HAP-1 (cell line): ENCODE measurements around the gene RBMS1.

ENCODE experiments used
- DNase-seq, 2 experiments: peaks; one replicate each; pipeline ENCODE4 v3.0.0-alpha.2; 2016 to 2020; ENCODE audit warnings: low spot score in 2 of 2
- H3K27me3 ChIP-seq: fragments of 250-450 bp; sonication (Bioruptor Pico); 2 replicates; pipeline ENCODE4 v1.5.1; 2020; ENCODE audit warnings: low read depth, mild to moderate bottlenecking, moderate library complexity
- H3K36me3 ChIP-seq: fragments of 250-450 bp; sonication (Bioruptor Pico); replicated peaks from 2 replicates; pipeline ENCODE4 v1.5.1; 2020; ENCODE audit warnings: mild to moderate bottlenecking
- H3K4me1 ChIP-seq: fragments of 250-450 bp; sonication (Bioruptor Pico); 2 replicates; pipeline ENCODE4 v1.5.1; 2020; ENCODE audit warnings: mild to moderate bottlenecking
- H3K4me3 ChIP-seq: fragments of 250-450 bp; sonication (Bioruptor Pico); 2 replicates; pipeline ENCODE4 v1.5.1; 2020; ENCODE audit warnings: mild to moderate bottlenecking, moderate library complexity
- H3K9me3 ChIP-seq: fragments of 250-450 bp; sonication (Bioruptor Pico); 2 replicates; pipeline ENCODE4 v1.5.1; 2020; ENCODE audit warnings: mild to moderate bottlenecking, moderate library complexity
- in situ Hi-C: fragments of 300-500 bp; cut with MboI; formaldehyde crosslinking; loops from 3 replicates; pipeline ENCODE4 v1.14.3; 2020; ENCODE audit warnings: low sequenced_read_pairs, inconsistent platforms, mixed read lengths

Gene RBMS1

DNA sequence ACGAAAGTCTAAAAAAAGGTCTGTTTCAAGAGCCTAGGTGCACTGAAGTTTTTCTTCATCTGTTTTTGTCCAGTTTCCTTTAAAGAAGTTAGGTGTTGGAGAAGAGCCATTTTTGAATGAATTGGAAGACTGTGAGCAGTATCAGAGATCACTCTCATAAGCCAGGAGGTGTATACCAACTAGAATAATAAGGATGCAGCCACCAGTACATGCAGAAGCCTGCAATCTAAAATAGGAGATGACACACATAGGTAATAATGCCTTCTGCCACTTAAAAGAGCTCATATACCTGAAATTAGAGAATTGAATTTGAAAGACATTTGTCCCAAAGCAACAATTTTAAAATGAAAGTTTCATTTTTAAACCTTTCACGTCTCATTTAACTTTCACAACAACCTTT lies 81.7 kb downstream of the RBMS1 start:
- H3K9me3 ChIP-seq: no peaks in the 10 kb centered on the region
- peaks cover 13% of the 10 kb centered on the region for H3K4me1 ChIP-seq
- in situ Hi-C loops: no loop called here
- no peak for DNase-seq
- H3K4me3 ChIP-seq: no peak overlapping the region
- no peaks in the 10 kb centered on the region for H3K27me3 ChIP-seq
- no peaks in the 10 kb centered on the region for H3K36me3 ChIP-seq

GRCh38 chr2:160411167-160411566 lies 82.4 kb downstream of the RBMS1 start:
- in situ Hi-C loops: no loop called here
- no peak overlapping the region for H3K4me3 ChIP-seq
- H3K36me3 ChIP-seq: no peaks in the 10 kb centered on the region
- H3K27me3 ChIP-seq: no peaks in the 10 kb centered on the region
- no peak for DNase-seq
- peaks cover 13% of the 10 kb centered on the region for H3K4me1 ChIP-seq
- H3K9me3 ChIP-seq: no peaks in the 10 kb centered on the region

GRCh38 chr2:160409480-160409879 lies 84.1 kb downstream of the RBMS1 start:
- Histone ChIP-seq H3K27me3 (no peaks in the 10 kb centered on the region), H3K36me3 (no peaks in the 10 kb centered on the region), H3K9me3 (no peaks in the 10 kb centered on the region), H3K4me3 (no peak overlapping the region), H3K4me1 (peaks cover 27% of the 10 kb centered on the region)
- in situ Hi-C loops: no loop called here
- DNase-seq: no peak

DNA sequence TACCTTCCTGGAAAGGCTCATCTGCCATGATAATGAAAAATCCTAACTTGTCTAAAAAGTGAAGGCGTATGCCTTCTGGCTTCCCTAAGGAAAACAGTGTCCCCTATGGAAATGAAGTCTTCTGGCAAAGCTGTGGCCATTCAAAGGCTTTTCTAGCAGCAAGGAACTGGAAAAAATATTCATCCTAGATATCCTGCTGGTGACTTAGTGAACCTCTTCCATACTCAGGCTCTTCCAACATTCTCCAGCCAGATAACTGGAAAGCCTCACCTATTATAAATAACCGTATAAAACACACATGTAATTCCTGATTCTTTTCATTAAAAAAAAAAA lies 84.7 kb downstream of the RBMS1 start:
- in situ Hi-C loops: no loop called here
- H3K27me3 ChIP-seq: no peaks in the 10 kb centered on the region
- no peak for DNase-seq
- H3K36me3 ChIP-seq: no peaks in the 10 kb centered on the region
- no peak overlapping the region for H3K4me3 ChIP-seq
- no peaks in the 10 kb centered on the region for H3K9me3 ChIP-seq
- H3K4me1 ChIP-seq: peaks cover 31% of the 10 kb centered on the region

DNA sequence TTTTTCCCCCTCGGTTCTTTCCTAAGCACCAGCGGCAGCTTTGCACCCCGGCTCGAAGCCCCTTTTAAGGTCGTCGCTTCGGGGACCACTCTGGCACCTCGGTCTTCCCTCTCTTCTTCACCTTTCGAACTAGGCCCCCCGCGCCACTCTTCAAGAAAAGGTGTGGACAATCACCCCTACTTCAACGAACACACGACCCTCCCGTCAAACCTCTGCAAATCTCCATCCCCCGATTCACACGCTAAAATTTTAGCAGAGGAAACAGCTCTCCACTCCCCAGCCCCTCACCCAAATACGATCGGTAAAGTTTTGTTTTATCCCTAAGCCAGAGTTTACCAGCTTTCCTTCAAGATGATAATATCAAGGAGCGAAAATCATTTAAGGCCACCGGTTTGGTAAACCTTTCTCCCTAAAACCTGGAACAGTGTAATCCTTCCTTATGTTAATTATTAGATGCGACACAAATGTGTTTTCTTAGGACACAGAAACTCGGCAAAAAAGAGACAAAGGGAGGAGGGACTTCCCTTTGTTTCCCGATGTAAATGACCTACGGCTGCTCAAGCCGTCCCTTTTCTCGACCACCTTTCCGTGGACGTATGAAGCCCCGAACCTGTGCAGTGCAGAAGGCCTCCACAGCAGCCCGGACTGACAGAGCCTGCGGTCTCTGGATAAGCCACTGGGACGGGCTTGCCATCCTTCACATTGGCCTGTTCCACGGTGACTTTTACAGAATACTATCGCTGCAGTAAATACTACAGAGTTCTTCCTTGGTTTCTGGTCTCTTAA lies 85.2 kb downstream of the RBMS1 start:
- DNase-seq: peak in 1 of 2 experiments; percentile 33
- in situ Hi-C loops: no loop called here
- Histone ChIP-seq H3K27me3 (no peaks in the 10 kb centered on the region), H3K4me1 (peaks cover 36% of the 10 kb centered on the region), H3K9me3 (no peaks in the 10 kb centered on the region), H3K4me3 (peak overlapping the region; percentile 23), H3K36me3 (no peaks in the 10 kb centered on the region)

GRCh38 chr2:160407393-160408172 lies 86.0 kb downstream of the RBMS1 start:
- peak overlapping the region; percentile 58 for H3K4me3 ChIP-seq
- DNase-seq: peak; percentile 30 to 59
- H3K36me3 ChIP-seq: no peaks in the 10 kb centered on the region
- in situ Hi-C loops: no loop called here
- H3K9me3 ChIP-seq: no peaks in the 10 kb centered on the region
- H3K4me1 ChIP-seq: peaks cover 44% of the 10 kb centered on the region
- no peaks in the 10 kb centered on the region for H3K27me3 ChIP-seq

DNA sequence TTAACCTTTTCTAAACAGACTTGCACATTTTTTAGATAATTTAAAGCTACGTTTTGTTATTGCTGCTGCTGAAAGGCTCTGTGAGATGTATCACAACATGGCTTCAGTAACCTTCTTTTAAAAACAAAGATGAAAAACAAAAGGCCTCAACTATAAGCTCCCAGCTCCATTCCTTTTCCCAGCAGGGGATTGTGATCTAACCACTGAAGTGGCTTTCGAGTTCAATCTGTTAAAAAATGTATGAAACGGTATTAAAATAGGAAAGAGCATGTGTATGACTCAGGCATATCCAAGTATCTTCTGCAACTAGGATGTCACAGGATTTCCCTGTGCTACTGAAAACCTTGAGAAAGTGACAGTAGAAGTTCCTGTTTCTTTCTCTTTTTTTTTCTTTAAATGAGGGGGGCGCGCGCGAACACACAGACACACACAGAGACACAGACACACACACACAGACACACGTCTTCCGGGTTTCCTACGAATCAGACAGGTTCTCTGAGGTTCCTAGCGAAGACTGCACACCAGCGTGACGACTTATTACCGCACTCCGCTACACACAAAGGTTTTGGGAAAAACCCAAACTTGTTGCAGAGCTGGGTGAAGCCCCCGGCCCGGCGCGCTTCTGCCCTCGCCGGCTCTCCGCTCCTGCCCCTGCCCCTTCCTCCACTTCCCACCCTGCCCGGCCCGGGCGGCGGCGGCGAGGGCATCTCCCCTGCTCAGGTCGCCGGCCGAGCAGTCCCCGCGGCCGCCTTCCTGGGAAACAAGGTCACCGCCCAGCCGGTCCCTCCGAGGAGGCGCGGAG lies 86.8 kb downstream of the RBMS1 start:
- Histone ChIP-seq H3K4me1 (peaks cover 48% of the 10 kb centered on the region), H3K9me3 (no peaks in the 10 kb centered on the region), H3K27me3 (no peaks in the 10 kb centered on the region), H3K4me3 (peak overlapping the region; percentile 58), H3K36me3 (no peaks in the 10 kb centered on the region)
- DNase-seq: peak; percentile 44 to 54
- in situ Hi-C loops: no loop called here

GRCh38 chr2:160405077-160405867 lies 88.3 kb downstream of the RBMS1 start:
- H3K27me3 ChIP-seq: no peaks in the 10 kb centered on the region

DNA sequence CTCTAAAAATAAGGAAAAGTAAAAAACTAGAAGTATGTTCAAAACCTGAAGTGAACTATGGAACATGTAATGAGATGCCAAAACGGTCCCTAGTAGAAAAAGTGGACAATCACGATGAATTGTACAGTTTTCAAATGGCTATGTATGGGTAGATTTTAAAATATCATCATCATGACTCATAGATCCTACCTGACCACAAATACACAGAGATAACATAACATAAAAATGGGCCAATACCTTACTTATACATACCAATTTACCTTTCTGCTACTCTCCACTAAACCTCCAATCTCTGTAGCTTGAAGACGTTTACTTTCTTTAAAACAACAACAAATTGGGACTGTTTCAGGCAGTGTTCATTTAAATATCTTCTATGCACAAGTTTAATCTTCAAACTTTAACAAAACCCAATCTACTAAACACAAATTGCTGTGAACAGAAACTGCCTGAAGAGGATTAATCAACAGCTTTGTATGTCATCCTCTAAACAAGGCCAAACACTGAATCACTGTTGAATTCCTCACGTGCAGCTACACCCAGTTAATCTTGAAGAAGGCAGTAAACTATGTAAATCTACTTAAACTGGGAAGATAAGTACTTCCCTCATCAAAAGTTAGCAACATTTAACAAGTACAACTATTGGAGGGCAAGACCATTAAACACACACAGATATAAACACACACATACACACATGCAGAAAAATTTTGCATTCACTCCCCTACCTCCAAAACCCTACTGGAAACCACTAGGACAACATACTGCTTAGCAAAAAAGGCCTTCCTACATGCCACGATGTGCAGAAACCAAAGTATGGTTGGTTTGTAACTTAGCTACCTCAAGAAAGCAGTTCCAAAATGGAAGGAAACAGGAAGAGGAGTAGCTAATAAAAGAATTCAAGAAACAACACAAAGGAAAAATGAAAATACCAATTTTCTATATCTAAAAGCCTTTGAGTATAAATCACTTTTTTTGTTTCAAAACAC lies 90.3 kb downstream of the RBMS1 start:
- peak; percentile 28 to 75 for DNase-seq
- H3K9me3 ChIP-seq: no peaks in the 10 kb centered on the region
- no peaks in the 10 kb centered on the region for H3K36me3 ChIP-seq
- H3K4me1 ChIP-seq: peaks cover 52% of the 10 kb centered on the region
- H3K4me3 ChIP-seq: no peak overlapping the region
- H3K27me3 ChIP-seq: no peaks in the 10 kb centered on the region
- in situ Hi-C loops: no loop called here

More at GRCh38 chr2:160405077-160405867, 88.3 kb downstream of the RBMS1 start:
- Histone ChIP-seq H3K4me3 (no peak overlapping the region; the same call in 1 of the 2 replicates), H3K36me3 (no peaks in the 10 kb centered on the region), H3K4me1 (peaks cover 50% of the 10 kb centered on the region), H3K9me3 (no peaks in the 10 kb centered on the region)
- peak; percentile 72 to 89 for DNase-seq
- in situ Hi-C loops: no loop called here

- in situ Hi-C loops: no loop called here
- Histone ChIP-seq H3K9me3 (no peaks in the 10 kb centered on the region), H3K36me3 (no peaks in the 10 kb centered on the region), H3K4me1 (peaks cover 58% of the 10 kb centered on the region), H3K4me3 (no peak overlapping the region), H3K27me3 (no peaks in the 10 kb centered on the region)
- no peak for DNase-seq
These were observed 91.1 kb downstream of the RBMS1 start for GRCh38 chr2:160402501-160402900.

GRCh38 chr2:160401895-160402294 lies 91.7 kb downstream of the RBMS1 start:
- Histone ChIP-seq H3K27me3 (no peaks in the 10 kb centered on the region), H3K36me3 (no peaks in the 10 kb centered on the region), H3K4me1 (peaks cover 64% of the 10 kb centered on the region), H3K4me3 (no peak overlapping the region), H3K9me3 (no peaks in the 10 kb centered on the region)
- no peak for DNase-seq
- in situ Hi-C loops: no loop called here

DNA sequence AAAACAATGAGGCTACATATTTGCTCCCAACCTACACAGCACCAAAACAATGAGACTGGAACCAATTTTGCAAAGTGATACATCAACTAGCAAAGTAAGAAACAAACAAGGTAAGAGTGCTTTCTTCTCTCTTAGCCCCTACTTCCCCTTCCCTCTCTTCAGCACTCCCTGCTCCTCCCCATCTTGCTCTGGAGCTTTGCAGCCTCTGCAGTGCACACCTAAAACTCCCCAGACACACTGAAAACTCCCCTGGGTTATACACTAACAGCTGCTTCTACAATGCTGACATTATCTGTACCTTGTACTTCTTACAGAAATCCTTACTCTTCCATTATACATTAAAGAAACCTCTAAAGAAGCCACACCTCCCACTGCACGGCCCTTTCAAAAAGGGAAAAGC lies 93.7 kb downstream of the RBMS1 start:
- H3K36me3 ChIP-seq: no peaks in the 10 kb centered on the region
- DNase-seq: no peak
- H3K9me3 ChIP-seq: no peaks in the 10 kb centered on the region; the same call in 1 of the 2 replicates
- in situ Hi-C loops: no loop called here
- H3K27me3 ChIP-seq: no peaks in the 10 kb centered on the region
- no peak overlapping the region for H3K4me3 ChIP-seq
- H3K4me1 ChIP-seq: peaks cover 53% of the 10 kb centered on the region
